GM12865 (cell line): ENCODE measurements around the gene SELENOM.

Experiments used
- DNase-seq: peaks from one replicate; pipeline ENCODE4 v3.0.0; 2010; ENCODE audit warnings: low read depth
- H3K4me3 ChIP-seq: 2 replicates; pipeline ENCODE4 v1.5.1; 2011; ENCODE audit warnings: mild to moderate bottlenecking, low read depth, low read length, control low read depth
- TF ChIP-seq, protein P1 (sequence below): IDR thresholded peaks from 2 replicates; pipeline ENCODE4 v1.5.1; 2011; ENCODE audit warnings: low read length, control low read depth, low read depth, inconsistent platforms; ENCODE audit not compliant: insufficient read depth; ENCODE audit errors: missing control alignments

Gene SELENOM

DNA sequence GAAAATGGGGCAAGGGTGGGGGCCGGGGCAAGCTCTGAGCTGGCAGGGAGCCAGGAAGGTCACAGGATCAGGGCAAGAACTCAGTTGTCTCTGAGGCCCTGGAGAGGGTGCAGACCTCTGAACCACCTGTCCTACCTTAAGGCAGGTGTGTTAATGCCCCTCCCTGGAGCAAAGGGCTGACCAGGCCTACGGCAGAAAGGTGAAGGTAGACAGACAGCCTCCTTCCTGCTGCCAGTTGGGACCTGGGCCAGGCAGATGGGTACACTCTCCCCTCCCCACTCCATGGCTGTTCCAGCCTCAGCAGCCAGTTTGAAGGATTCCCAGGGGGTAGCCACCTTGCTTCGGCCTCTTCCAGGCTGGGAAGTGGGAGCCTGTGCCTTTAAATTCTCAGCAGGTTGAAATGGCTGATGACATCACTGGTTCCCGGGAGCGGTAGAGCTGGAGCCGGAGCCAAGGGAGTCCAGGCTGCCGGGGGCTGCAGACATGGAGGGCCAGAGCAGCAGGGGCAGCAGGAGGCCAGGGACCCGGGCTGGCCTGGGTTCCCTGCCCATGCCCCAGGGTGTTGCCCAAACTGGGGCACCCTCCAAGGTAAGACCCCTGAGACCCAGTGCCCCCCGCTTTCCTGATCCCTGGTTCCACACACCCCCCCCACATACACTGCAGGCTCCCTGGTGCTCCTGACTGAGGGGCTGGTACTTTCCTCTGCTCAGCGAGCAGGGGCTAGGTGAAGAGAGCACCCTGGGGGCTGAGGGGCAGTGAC is 15.3 kb upstream of the SELENOM start, which contains the start of gene INPP5J:
Gene INPP5J, plus strand, starts transcription at position 435 of the 760 bp plus-strand sequence. Its CDS starts 49 bp downstream, at position 484.
- no peak for DNase-seq
- H3K4me3 ChIP-seq = no peak within 1 kb of the TSS
- TF ChIP-seq, protein P1, sequence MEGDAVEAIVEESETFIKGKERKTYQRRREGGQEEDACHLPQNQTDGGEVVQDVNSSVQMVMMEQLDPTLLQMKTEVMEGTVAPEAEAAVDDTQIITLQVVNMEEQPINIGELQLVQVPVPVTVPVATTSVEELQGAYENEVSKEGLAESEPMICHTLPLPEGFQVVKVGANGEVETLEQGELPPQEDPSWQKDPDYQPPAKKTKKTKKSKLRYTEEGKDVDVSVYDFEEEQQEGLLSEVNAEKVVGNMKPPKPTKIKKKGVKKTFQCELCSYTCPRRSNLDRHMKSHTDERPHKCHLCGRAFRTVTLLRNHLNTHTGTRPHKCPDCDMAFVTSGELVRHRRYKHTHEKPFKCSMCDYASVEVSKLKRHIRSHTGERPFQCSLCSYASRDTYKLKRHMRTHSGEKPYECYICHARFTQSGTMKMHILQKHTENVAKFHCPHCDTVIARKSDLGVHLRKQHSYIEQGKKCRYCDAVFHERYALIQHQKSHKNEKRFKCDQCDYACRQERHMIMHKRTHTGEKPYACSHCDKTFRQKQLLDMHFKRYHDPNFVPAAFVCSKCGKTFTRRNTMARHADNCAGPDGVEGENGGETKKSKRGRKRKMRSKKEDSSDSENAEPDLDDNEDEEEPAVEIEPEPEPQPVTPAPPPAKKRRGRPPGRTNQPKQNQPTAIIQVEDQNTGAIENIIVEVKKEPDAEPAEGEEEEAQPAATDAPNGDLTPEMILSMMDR = no peak

DNA sequence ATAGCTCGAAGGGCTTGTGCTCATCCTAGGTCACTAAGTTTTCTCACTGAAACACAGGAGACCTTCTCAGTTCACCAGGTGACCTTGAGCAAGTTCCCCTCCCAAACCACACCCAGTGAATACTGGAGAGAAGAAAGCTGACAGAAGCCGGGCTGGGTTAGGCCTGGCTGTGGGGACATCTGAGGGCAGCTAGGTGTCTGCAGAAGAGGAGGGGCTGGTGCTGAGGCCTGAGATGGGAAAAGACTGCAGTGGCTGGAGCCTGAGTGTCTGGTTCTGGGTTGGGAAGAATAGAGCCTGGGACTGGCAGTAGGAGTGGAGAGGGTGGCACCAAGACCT is 14.8 kb upstream of the SELENOM start:
- no peak for DNase-seq
- TF ChIP-seq, protein P1 = no peak
- no peak overlapping the region for H3K4me3 ChIP-seq

DNA sequence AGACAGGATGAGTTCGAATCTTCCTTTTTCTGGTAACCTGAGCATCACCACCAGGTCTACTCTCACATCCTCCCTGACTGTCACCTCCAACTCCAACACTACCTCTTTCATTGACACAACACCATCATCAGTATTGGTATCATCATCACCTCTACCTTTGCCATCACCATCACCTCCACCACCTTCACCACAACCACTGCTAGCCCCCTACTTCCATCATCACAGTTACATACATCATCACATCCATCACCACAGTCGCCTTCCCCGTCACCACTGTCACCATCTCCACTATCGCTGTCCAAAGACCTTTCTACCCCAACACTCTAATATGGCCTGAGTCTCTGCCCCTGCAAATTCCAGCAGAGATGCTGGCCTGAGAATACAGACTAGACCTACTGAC is 14.0 kb upstream of the SELENOM start:
- no peak for DNase-seq
- TF ChIP-seq, protein P1 = no peak

DNA sequence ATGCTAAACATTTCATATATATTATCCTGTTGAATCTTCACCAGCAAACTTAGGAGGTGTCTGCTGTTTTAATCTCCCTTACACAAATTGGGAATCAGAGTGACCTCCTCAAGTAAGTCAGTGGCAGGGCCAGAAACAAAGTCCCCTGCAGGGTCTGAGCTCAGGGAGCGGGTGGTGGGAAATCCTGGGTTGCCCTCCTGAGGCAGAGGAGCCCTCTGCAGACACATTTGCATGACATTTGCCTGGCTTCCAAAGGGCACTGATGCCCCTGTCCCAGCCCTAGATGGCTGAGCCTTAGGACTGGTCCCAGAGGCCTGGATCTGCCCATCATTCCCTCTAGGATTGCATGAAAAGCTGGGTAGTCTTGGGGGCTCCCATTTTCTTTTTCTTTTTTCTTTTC is 13.3 kb upstream of the SELENOM start:
- no peak overlapping the region for H3K4me3 ChIP-seq
- no peak for DNase-seq
- TF ChIP-seq, protein P1 = no peak

More for the DNA sequence above, 14.0 kb upstream of the SELENOM start:
- H3K4me3 ChIP-seq = no peak overlapping the region

DNA sequence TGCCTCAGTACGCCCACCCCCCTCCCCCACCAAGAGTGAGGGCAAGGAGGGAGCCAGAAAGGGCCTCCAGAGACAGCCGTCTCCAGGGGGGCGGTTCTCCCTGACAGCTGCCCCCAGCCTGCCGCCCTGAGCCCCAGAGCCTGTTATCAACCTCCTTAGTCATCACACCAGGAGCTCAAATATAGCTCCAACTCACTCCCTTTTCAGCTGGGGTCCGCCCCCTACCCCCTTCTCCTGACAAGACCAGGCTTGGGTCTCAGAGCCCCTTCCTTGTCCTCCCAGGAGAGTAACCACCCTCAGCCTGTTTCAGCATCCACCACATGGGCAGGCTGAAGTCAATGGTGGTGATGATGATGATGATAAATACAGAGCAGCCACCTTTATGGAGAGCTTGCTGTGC is 12.9 kb upstream of the SELENOM start:
- TF ChIP-seq, protein P1 = no peak
- no peak for DNase-seq
- no peak overlapping the region for H3K4me3 ChIP-seq

DNA sequence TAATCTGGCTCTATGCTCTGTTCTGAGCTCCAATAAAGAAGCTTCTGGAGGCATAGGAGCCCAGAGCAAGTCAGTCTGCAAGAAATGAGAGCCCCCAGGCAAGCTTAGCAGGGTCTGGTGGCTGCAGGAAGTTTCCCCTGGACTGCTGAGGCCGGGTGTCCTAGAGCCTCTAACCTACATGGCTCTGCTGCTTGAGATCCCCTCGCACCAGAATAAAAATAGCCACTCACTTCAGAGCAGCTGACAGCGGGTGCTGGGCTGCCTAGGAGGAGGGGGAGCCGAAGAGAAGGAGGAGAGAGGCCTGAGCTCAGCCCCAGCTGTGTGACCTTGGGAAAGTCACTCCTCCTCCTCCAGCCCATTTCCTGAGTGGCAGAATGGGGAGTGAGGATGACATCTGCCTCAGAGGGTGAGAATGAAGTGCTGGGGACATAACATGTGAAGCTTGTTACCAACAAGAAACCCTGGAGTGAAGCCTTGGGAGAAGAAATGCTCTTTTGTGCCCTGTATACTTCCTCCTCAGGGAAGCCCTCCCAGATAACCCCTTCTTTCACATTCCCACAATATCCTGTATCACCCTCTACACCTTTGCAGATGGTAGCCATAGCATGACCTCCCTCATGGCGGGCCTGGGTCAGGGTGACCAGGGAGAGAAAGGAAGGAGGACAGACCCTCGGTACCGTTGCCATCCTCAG is 11.8 kb upstream of the SELENOM start:
- DNase-seq = no peak
- H3K4me3 ChIP-seq = no peak overlapping the region
- TF ChIP-seq, protein P1 = no peak
